Subcutaneous adipose tissue (tissue), 4 donors: ENCODE results near the gene LYPLAL1. TPM values are rescaled to one million over a fixed set of nuclear protein-coding genes. Genes with fewer than 3 reads are reported as not detected.

Experiments
- CTCF ChIP-seq: fragments of 450-650 bp; IDR thresholded peaks from one replicate; pipeline ENCODE4 v1.5.1; 2016; ENCODE audit warnings: low read depth, mild to moderate bottlenecking, control low read depth, antibody characterized with exemption, moderate library complexity
- total RNA-seq, 4 donors: library from RNA; depleted of rRNA; stranded (reverse); fragments of >200 nt; gene quantifications; one replicate each; pipeline ENCODE4 v1.1.0, GENCODE V29; 2016

LYPLAL1 gene
- total RNA-seq: 10 to 100 TPM; 26.3 to 37.7 (median 31.4) TPM

GRCh38 chr1:219173758-219174459 is at the start of gene LYPLAL1:
Gene LYPLAL1 (plus strand): TSS chr1:219173878. CDS start chr1:219173891, 13 bp downstream.
- no peak for TF ChIP-seq CTCF

- no peak for TF ChIP-seq CTCF
Measured at GRCh38 chr1:219124163-219124562, 49.5 kb upstream of the LYPLAL1 start.

- no peak for TF ChIP-seq CTCF
Measured at GRCh38 chr1:219125342-219125741, 48.3 kb upstream of the LYPLAL1 start.

- no peak for TF ChIP-seq CTCF
Measured at GRCh38 chr1:219126377-219126776, 47.3 kb upstream of the LYPLAL1 start.

- no peak for TF ChIP-seq CTCF
Measured at GRCh38 chr1:219128957-219129356, 44.7 kb upstream of the LYPLAL1 start.

GRCh38 chr1:219130366-219130935 is 43.2 kb upstream of the LYPLAL1 start:
- TF ChIP-seq CTCF: no peak

GRCh38 chr1:219132939-219133338 is 40.7 kb upstream of the LYPLAL1 start:
- TF ChIP-seq CTCF: no peak
